B cell (primary cell): ENCODE data around the gene ASPHD1. TPM values are rescaled to one million over a fixed set of nuclear protein-coding genes. Genes with fewer than 3 reads are reported as not detected.

ENCODE experiments used
- ATAC-seq: fragments of 200-7000 bp; cut with Tn5 transposase; one replicate; pipeline ENCODE4 v1.10.0; 2021; ENCODE audit warnings: low read depth, mild to moderate bottlenecking, moderate number of reproducible peaks, moderate library complexity
- CTCF ChIA-PET: fragments of 350-600 bp; sonication (Branson Sonifier 250); formaldehyde crosslinking; loops from one replicate; lab custom pipeline; 2021; ENCODE audit warnings: antibody characterized with exemption, inconsistent platforms; lab: Charles Lee
- POLR2A ChIA-PET: fragments of 350-600 bp; sonication (Branson Sonifier 250); formaldehyde crosslinking; loops from one replicate; lab custom pipeline; 2021; ENCODE audit warnings: antibody characterized with exemption; lab: Charles Lee
- DNase-seq: peaks from one replicate; pipeline ENCODE4 v3.0.0; 2013
- H2AFZ ChIP-seq: 2 replicates; pipeline ENCODE4 v1.6.1; 2012; ENCODE audit warnings: mild to moderate bottlenecking, low read depth, low read length; ENCODE audit not compliant: insufficient read depth, poor library complexity, severe bottlenecking
- H3K27ac ChIP-seq, 2 donors: 1 replicate in 1 of 2; 2 replicates in 1 of 2; pipeline ENCODE4 v1.5.1; 2012 to 2013; ENCODE audit warnings: low read length in 2 of 2, mild to moderate bottlenecking in 2 of 2, moderate library complexity in 1 of 2
- H3K27me3 ChIP-seq, 4 experiments: fragments of 200-600 bp in 1 of 4; sonication (generic) in 1 of 4; replicated peaks in 1 of 4; 1 replicate in 2 of 4; 2 replicates in 2 of 4; pipeline versions ENCODE4 v1.6.1 to v1.7.0; 2013 to 2016; ENCODE audit warnings: low read length in 3 of 4, mild to moderate bottlenecking in 2 of 4, mixed read lengths in 1 of 4, moderate library complexity in 1 of 4; ENCODE audit not compliant: insufficient read depth in 4 of 4, control insufficient read depth in 3 of 4; ENCODE audit errors: control extremely low read depth in 1 of 4
- H3K36me3 ChIP-seq, 2 experiments: replicated peaks in 1 of 2; 1 replicate in 1 of 2; 2 replicates in 1 of 2; pipeline versions ENCODE4 v1.6.1 to v1.7.1; 2013; ENCODE audit warnings: low read length in 1 of 2; ENCODE audit not compliant: insufficient read depth in 2 of 2, control insufficient read depth in 1 of 2; ENCODE audit errors: control extremely low read depth in 1 of 2, extremely low read depth in 1 of 2
- H3K4me1 ChIP-seq, 2 donors: fragments of 200-600 bp in 1 of 2; sonication (generic) in 1 of 2; 1 replicate in 1 of 2; 2 replicates in 1 of 2; pipeline versions ENCODE4 v1.5.1 to v1.6.1; 2013 to 2017; ENCODE audit warnings: low read length in 2 of 2; ENCODE audit not compliant: control insufficient read depth in 2 of 2, insufficient read depth in 2 of 2
- H3K4me2 ChIP-seq: replicated peaks from 2 replicates; pipeline ENCODE3; 2012; ENCODE audit warnings: mild to moderate bottlenecking, low read depth, low read length; ENCODE audit not compliant: poor library complexity, severe bottlenecking
- H3K4me3 ChIP-seq, 5 experiments: fragments of 200-600 bp in 1 of 5; sonication (generic) in 1 of 5; 1 replicate in 3 of 5; 2 replicates in 2 of 5; pipeline versions ENCODE4 v1.5.1 to v1.7.0; 2011 to 2016; ENCODE audit warnings: low read length in 4 of 5, mild to moderate bottlenecking in 4 of 5, low read depth in 2 of 5, control low read depth in 1 of 5, moderate library complexity in 1 of 5; ENCODE audit not compliant: insufficient read depth in 1 of 5; ENCODE audit errors: control extremely low read depth in 1 of 5, extremely low read depth in 1 of 5
- H3K79me2 ChIP-seq: fragments of 200-600 bp; sonication (generic); one replicate; pipeline ENCODE4 v1.6.0; 2016; ENCODE audit warnings: low read length; ENCODE audit not compliant: control insufficient read depth, insufficient read depth
- H3K9ac ChIP-seq: fragments of 200-600 bp; sonication (generic); 2 replicates; pipeline ENCODE4 v1.6.1; 2017; ENCODE audit warnings: mild to moderate bottlenecking, low read length, moderate library complexity
- H3K9me3 ChIP-seq, 3 donors: one replicate each; pipeline versions ENCODE4 v1.6.1 to v1.7.1; 2013; ENCODE audit warnings: low read length in 2 of 3; ENCODE audit not compliant: control insufficient read depth in 2 of 3, insufficient read depth in 1 of 3; ENCODE audit errors: control extremely low read depth in 1 of 3
- H4K20me1 ChIP-seq: 2 replicates; pipeline ENCODE4 v1.6.0; 2012; ENCODE audit warnings: mild to moderate bottlenecking, low read length; ENCODE audit not compliant: insufficient read depth, control insufficient read depth, poor library complexity, severe bottlenecking
- H3K27ac Mint-ChIP-seq: one replicate; pipeline ENCODE4 v1.8.0; 2021; ENCODE audit warnings: mixed read lengths
- H3K27me3 Mint-ChIP-seq: one replicate; pipeline ENCODE4 v1.8.0; 2021; ENCODE audit warnings: mixed read lengths
- H3K4me1 Mint-ChIP-seq: one replicate; pipeline ENCODE4 v1.8.0; 2021; ENCODE audit warnings: mixed read lengths
- H3K4me3 Mint-ChIP-seq: one replicate; pipeline ENCODE4 v1.8.0; 2021; ENCODE audit warnings: mixed read lengths
- H3K9me3 Mint-ChIP-seq: one replicate; pipeline ENCODE4 v1.8.0; 2022; ENCODE audit warnings: mixed read lengths; ENCODE audit not compliant: insufficient read depth
- EZH2 ChIP-seq: IDR thresholded peaks from 2 replicates; pipeline ENCODE4 v1.6.1; 2012; ENCODE audit warnings: borderline replicate concordance, low read depth, mild to moderate bottlenecking, moderate library complexity, low read length; ENCODE audit not compliant: insufficient read depth, poor library complexity, severe bottlenecking
- WGBS: methylation state at CpG from one replicate; pipeline ENCODE4 v1.1.5; 2013; ENCODE audit warnings: missing lambda C conversion rate; ENCODE audit not compliant: insufficient coverage; 5-methylcytosine and 5-hydroxymethylcytosine counted together
- intact Hi-C: fragments of 100-400 bp; cut with micrococcal nuclease; formaldehyde crosslinking; loops from one replicate; pipeline ENCODE4 v1.10.0; 2022
- polyA plus RNA-seq: library from polyadenylated mRNA; depleted of rRNA; stranded (reverse); fragments of >200 nt; gene quantifications from 2 replicates; pipeline ENCODE4 v1.2.3, GENCODE V29; 2012
- total RNA-seq, 2 donors: library from RNA; stranded (reverse); fragments of 120-200 nt in 1 of 2; gene quantifications; 1 replicate in 1 of 2; 2 replicates in 1 of 2; pipeline versions ENCODE4 v1.2.3 to v1.2.4, GENCODE V29; 2013 to 2022
- TF ChIP-seq, protein P1 (sequence below): fragments of 200-600 bp; IDR thresholded peaks from one replicate; pipeline ENCODE4 v1.8.0; 2022; ENCODE audit warnings: antibody characterized with exemption, mild to moderate bottlenecking

Gene ASPHD1
- total and polyA plus RNA-seq, 2 donors (not counting 1 experiment from before 2014, with no cell fraction given) = not detected

GRCh38 chr16:29850998-29851397 lies 49.3 kb upstream of the ASPHD1 start:
- Histone ChIP-seq H3K27ac (no peak overlapping the region), H3K4me3 (no peak overlapping the region), H3K79me2 (no peaks in the 10 kb centered on the region), H3K4me2 (no peak overlapping the region), H4K20me1 (no peaks in the 10 kb centered on the region), H3K27me3 (no peaks in the 10 kb centered on the region), H3K4me1 (no peaks in the 10 kb centered on the region), H2AFZ (no peak overlapping the region), H3K36me3 (peaks cover 0 to 16% of the 10 kb centered on the region in 2 experiments), H3K9ac (no peak overlapping the region), H3K9me3 (no peaks in the 10 kb centered on the region)
- no CpG with 5 or more reads among the region's 3 CpGs for WGBS
- intact Hi-C loops = no loop called here
- H3K4me1 Mint-ChIP-seq = no peaks in the 10 kb centered on the region
- no peak for DNase-seq
- no peak overlapping the region for H3K27ac Mint-ChIP-seq
- no peak overlapping the region for H3K4me3 Mint-ChIP-seq
- no peaks in the 10 kb centered on the region for H3K9me3 Mint-ChIP-seq
- H3K27me3 Mint-ChIP-seq = no peaks in the 10 kb centered on the region
- TF ChIP-seq, protein P1, sequence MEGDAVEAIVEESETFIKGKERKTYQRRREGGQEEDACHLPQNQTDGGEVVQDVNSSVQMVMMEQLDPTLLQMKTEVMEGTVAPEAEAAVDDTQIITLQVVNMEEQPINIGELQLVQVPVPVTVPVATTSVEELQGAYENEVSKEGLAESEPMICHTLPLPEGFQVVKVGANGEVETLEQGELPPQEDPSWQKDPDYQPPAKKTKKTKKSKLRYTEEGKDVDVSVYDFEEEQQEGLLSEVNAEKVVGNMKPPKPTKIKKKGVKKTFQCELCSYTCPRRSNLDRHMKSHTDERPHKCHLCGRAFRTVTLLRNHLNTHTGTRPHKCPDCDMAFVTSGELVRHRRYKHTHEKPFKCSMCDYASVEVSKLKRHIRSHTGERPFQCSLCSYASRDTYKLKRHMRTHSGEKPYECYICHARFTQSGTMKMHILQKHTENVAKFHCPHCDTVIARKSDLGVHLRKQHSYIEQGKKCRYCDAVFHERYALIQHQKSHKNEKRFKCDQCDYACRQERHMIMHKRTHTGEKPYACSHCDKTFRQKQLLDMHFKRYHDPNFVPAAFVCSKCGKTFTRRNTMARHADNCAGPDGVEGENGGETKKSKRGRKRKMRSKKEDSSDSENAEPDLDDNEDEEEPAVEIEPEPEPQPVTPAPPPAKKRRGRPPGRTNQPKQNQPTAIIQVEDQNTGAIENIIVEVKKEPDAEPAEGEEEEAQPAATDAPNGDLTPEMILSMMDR = no peak
- TF ChIP-seq EZH2 = no peak
- POLR2A ChIA-PET = interaction anchor here (0.6 kb wide), 1 partner anchor 39 kb away, joined by 3 read pairs; no protein-coding TSS in a partner anchor
- ATAC-seq = no peak
- CTCF ChIA-PET = interaction anchor here (0.8 to 7.2 kb wide), 4 partner anchors 43 to 150 kb away, joined by 3 to 100 read pairs (median 26); partner anchors contain the start of genes KIF22 and MAZ

DNA sequence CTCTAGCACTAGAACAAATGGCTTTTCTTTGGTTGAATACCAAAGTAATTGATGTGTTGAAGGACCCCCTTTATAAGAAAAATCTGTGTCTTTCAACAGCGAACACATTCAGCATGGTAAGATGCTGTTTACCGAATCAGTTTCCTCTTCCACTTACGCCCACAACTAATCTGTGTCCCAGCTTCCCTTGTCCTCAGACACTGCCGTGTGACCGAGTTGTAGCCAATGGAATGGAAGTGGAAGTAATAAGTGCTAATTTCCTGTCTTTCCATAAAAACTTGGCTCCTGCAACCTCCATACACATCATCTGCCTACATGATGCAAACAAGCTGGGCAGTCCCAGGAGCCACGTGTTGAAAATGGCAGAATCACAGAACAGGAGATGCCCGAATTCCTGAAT lies 47.6 kb upstream of the ASPHD1 start:
- intact Hi-C loops = no loop called here
- ChIA-PET POLR2A (interaction anchor here (0.7 kb wide), 1 partner anchor 29 kb away, joined by 5 read pairs; no protein-coding TSS in a partner anchor), CTCF (interaction anchor here (1.4 to 7.2 kb wide), 2 partner anchors 45 to 152 kb away, joined by 3 to 100 read pairs; no protein-coding TSS in a partner anchor)
- no peak overlapping the region for H3K4me3 Mint-ChIP-seq
- Histone ChIP-seq H2AFZ (no peak overlapping the region), H3K9ac (no peak overlapping the region), H3K4me1 (no peaks in the 10 kb centered on the region), H3K4me3 (no peak overlapping the region), H3K4me2 (no peak overlapping the region), H3K27me3 (no peaks in the 10 kb centered on the region), H3K9me3 (no peaks in the 10 kb centered on the region), H4K20me1 (no peaks in the 10 kb centered on the region), H3K27ac (no peak overlapping the region), H3K79me2 (no peaks in the 10 kb centered on the region), H3K36me3 (peaks cover 0 to 2% of the 10 kb centered on the region in 2 experiments)
- H3K27me3 Mint-ChIP-seq = no peaks in the 10 kb centered on the region
- ATAC-seq = no peak
- no peak for DNase-seq
- WGBS = no CpG with 5 or more reads among the region's 7 CpGs
- no peaks in the 10 kb centered on the region for H3K9me3 Mint-ChIP-seq
- no peaks in the 10 kb centered on the region for H3K4me1 Mint-ChIP-seq
- no peak for TF ChIP-seq EZH2
- TF ChIP-seq, protein P1 = no peak
- no peak overlapping the region for H3K27ac Mint-ChIP-seq
